ENCODE data around the gene HUS1.
"Not testable (repeated sequence)": the region's sequence is repeated elsewhere in the genome, so short reads cannot be mapped to it uniquely, and the experiment has no call there.

GRCh38 chr7:47989607-47990400 is 10.4 kb upstream of the HUS1 start:
- TF ChIP-seq CTCF (IDR thresholded peaks at IDR 0.05 in 4 of 5, conservative IDR thresholded peaks at IDR 0.05 in 1 of 5); POLR2A (IDR thresholded peaks at IDR 0.05): not testable (repeated sequence)
